ENCODE data around the gene SLC25A24. TPM values are rescaled to one million over a fixed set of nuclear protein-coding genes. Genes with fewer than 3 reads are reported as not detected.
A peak's percentile ranks its signal among the peaks of the same experiment; 100 is the strongest.

SLC25A24 gene
- polyA plus RNA-seq, 3 donors = 11.1 to 45.4 (median 43.4) TPM

GRCh38 chr1:108114033-108114599, 86.0 kb downstream of the SLC25A24 start:
- no peak overlapping the region for H3K4me2 ChIP-seq (replicated peaks; ENCODE audit: extremely low read depth, low read length, poor library complexity, severe bottlenecking)
- H3K27ac ChIP-seq (ENCODE audit: low read depth in 1 of 2, low read length in 2 of 2) = peak overlapping the region in 1 of 2 donors; percentile 62
- H3K4me1 Mint-ChIP-seq = peaks cover 21% of the 10 kb centered on the region
- H3K9ac ChIP-seq (ENCODE audit: insufficient read depth, low read length, poor library complexity, severe bottlenecking) = no peak overlapping the region
- no peaks in the 10 kb centered on the region for H3K79me2 ChIP-seq (ENCODE audit: insufficient read depth, low read length)
- H3K27me3 Mint-ChIP-seq (ENCODE audit: low read depth in 3 of 3) = peaks cover 0 to 2% (median 2%) of the 10 kb centered on the region in 3 donors
- H2AFZ ChIP-seq (ENCODE audit: insufficient read depth, low read depth, low read length, poor library complexity, severe bottlenecking) = peak overlapping the region; percentile 83
- peaks cover 0 to 8% (median 3%) of the 10 kb centered on the region in 7 donors for H3K9me3 Mint-ChIP-seq
- H3K9me3 ChIP-seq (replicated peaks in 1 of 2; ENCODE audit: control insufficient read depth in 1 of 2, insufficient read depth in 1 of 2, low read length in 2 of 2) = no peaks in the 10 kb centered on the region
- H4K20me1 ChIP-seq (ENCODE audit: insufficient read depth, low read length) = no peaks in the 10 kb centered on the region
- H3K36me3 Mint-ChIP-seq = peaks cover 0 to under 1% of the 10 kb centered on the region in 2 donors
- H3K27ac Mint-ChIP-seq = peak overlapping the region in 5 of 7 donors; percentile 3 to 70 (median 32)
- DNase-seq = peak in 2 of 3 donors; percentile 38 to 49
- 8% methylated on average over 4 of the region's 4 CpGs for WGBS (ENCODE audit: insufficient coverage)
- TF ChIP-seq CTCF (IDR thresholded peaks at IDR 0.05) = no peak
- peaks cover 20 to 24% of the 10 kb centered on the region in 2 donors for H3K4me1 ChIP-seq (ENCODE audit: control insufficient read depth in 1 of 2, insufficient read depth in 2 of 2, low read length in 2 of 2)
- no peaks in the 10 kb centered on the region for H3K27me3 ChIP-seq (ENCODE audit: control insufficient read depth in 2 of 2, insufficient read depth in 2 of 2, low read length in 2 of 2)
- H3K4me3 ChIP-seq (replicated peaks in 1 of 3; ENCODE audit: low read depth in 2 of 3, low read length in 3 of 3) = no peak overlapping the region
- intact Hi-C loops (cut with micrococcal nuclease) = no loop called here
- H3K4me3 Mint-ChIP-seq = no peak overlapping the region
- no peaks in the 10 kb centered on the region for H3K36me3 ChIP-seq (replicated peaks in 1 of 2; ENCODE audit: control insufficient read depth in 1 of 2, insufficient read depth in 2 of 2, low read length in 2 of 2)

- H3K4me3 ChIP-seq (replicated peaks in 1 of 3; ENCODE audit: low read depth in 2 of 3, low read length in 3 of 3) = no peak overlapping the region
- H3K9ac ChIP-seq (ENCODE audit: insufficient read depth, low read length, poor library complexity, severe bottlenecking) = no peak overlapping the region
- H3K27me3 Mint-ChIP-seq (ENCODE audit: low read depth in 3 of 3) = peaks cover 0 to 2% (median 2%) of the 10 kb centered on the region in 3 donors
- peak overlapping the region in 1 of 7 donors; percentile 32 for H3K27ac Mint-ChIP-seq
- H3K4me3 Mint-ChIP-seq = no peak overlapping the region
- H3K4me1 Mint-ChIP-seq = peaks cover 15% of the 10 kb centered on the region
- intact Hi-C loops (cut with micrococcal nuclease) = no loop called here
- no peaks in the 10 kb centered on the region for H3K79me2 ChIP-seq (ENCODE audit: insufficient read depth, low read length)
- no peak overlapping the region for H3K4me2 ChIP-seq (replicated peaks; ENCODE audit: extremely low read depth, low read length, poor library complexity, severe bottlenecking)
- no peak for DNase-seq
- 60% methylated on average over 3 of the region's 3 CpGs for WGBS (ENCODE audit: insufficient coverage)
- no peaks in the 10 kb centered on the region for H3K9me3 ChIP-seq (replicated peaks in 1 of 2; ENCODE audit: control insufficient read depth in 1 of 2, insufficient read depth in 1 of 2, low read length in 2 of 2)
- no peaks in the 10 kb centered on the region for H3K36me3 ChIP-seq (replicated peaks in 1 of 2; ENCODE audit: control insufficient read depth in 1 of 2, insufficient read depth in 2 of 2, low read length in 2 of 2)
- peaks cover 16 to 18% of the 10 kb centered on the region in 2 donors for H3K4me1 ChIP-seq (ENCODE audit: control insufficient read depth in 1 of 2, insufficient read depth in 2 of 2, low read length in 2 of 2)
- H3K27ac ChIP-seq (ENCODE audit: low read depth in 1 of 2, low read length in 2 of 2) = no peak overlapping the region
- H3K27me3 ChIP-seq (ENCODE audit: control insufficient read depth in 2 of 2, insufficient read depth in 2 of 2, low read length in 2 of 2) = no peaks in the 10 kb centered on the region
- H2AFZ ChIP-seq (ENCODE audit: insufficient read depth, low read depth, low read length, poor library complexity, severe bottlenecking) = no peak overlapping the region
- H3K36me3 Mint-ChIP-seq = peaks cover 0 to 3% of the 10 kb centered on the region in 2 donors
- H4K20me1 ChIP-seq (ENCODE audit: insufficient read depth, low read length) = no peaks in the 10 kb centered on the region
- no peak for TF ChIP-seq CTCF (IDR thresholded peaks at IDR 0.05)
- peaks cover 0 to 8% (median 3%) of the 10 kb centered on the region in 7 donors for H3K9me3 Mint-ChIP-seq
These were observed 86.6 kb downstream of the SLC25A24 start for GRCh38 chr1:108113496-108113895.
